HG03060 (cell line): ENCODE measurements around the gene FLRT3.

Experiments used
- ATAC-seq: cut with Tn5 transposase; IDR thresholded peaks from one replicate; pipeline ENCODE4 v1.9.1; 2021; ENCODE audit warnings: low read depth, moderate number of reproducible peaks; ENCODE audit not compliant: unreplicated experiment

FLRT3 gene

GRCh38 chr20:14337400-14338171, at the start of gene FLRT3:
Gene FLRT3 (minus strand): TSS chr20:14337612. CDS start chr20:14327506, 10,106 bp downstream.
- peak; percentile 86 for ATAC-seq

DNA sequence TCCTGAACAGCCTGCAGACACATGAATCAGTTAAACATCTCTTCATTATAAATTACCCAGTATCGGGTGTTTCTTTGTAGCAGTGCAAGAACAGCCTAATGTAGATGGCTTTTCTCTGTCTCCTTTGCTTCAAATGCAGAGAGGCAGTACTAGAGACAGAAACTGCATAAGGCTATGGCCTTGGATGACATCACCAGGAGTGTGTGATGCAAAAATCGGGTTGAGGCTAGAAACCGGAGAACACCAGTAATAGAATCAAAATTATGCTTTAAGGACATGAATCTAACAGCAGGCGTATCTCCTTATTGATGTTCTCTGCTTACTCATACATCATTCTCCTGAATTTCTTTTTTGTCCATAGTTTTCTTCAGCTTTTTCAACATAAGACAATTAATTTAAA, 49.3 kb upstream of the FLRT3 start:
- no peak for ATAC-seq

DNA sequence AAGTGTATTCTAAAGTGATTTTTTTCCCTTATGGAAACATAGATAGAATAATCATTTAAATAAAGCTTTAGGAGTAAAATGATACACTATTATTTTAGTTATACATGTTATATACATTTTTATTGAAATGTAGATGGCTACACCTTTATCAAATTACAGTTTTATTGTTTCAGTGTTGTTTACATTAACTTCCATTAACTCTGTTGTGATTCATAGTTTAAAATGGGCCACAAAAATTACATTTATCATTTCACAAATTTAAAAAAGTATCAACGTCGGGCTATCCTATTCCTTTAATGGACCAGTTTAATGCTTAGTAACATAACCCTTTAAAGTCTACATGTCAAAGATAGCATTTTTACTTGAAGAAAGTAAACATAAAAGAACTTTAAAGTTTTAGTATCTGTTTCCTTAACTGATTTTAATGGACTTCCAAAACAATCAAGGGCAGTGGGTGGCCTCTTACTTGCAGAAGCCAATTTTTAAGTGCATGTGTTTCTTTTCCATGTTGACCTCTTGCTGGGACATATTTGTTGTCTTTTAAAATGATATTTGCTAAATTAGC, 47.8 kb upstream of the FLRT3 start:
- ATAC-seq = no peak

DNA sequence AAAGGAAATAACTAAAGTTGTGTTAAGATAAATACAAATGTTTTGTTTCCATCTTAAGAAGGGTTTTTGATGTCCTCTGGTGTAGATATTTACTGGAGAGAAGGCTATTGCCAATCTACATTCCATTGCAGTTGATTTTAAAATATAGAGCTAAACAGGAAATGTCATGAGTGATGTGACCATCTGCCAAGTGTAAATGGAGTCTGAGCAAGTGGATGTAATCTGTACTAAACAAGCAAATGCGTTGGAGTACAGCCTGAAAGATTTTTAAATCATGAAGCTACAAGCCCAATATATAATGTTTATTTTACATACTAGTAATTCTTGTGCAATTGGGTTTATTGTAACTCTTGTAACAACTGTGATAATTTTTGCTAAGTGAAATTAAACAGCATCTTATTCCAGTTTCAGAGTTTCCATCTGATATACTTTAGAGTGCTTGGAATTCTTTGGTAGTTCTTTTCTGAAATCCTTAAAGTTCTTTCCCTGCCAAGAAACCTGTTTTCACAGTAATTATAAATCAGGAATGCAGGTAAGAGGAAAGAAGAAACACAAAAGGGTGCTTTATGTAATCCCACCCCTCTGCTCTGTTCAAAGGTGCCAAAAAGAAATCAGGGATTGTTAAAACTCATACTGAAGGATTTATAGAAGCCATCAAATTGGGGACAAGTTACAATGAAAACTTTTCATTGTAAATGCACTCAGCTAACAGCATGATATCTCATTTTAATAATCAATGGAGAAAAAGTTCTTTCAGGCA, 47.2 kb upstream of the FLRT3 start:
- no peak for ATAC-seq

- no peak for ATAC-seq
Measured at GRCh38 chr20:14383335-14383734, 45.9 kb upstream of the FLRT3 start.

DNA sequence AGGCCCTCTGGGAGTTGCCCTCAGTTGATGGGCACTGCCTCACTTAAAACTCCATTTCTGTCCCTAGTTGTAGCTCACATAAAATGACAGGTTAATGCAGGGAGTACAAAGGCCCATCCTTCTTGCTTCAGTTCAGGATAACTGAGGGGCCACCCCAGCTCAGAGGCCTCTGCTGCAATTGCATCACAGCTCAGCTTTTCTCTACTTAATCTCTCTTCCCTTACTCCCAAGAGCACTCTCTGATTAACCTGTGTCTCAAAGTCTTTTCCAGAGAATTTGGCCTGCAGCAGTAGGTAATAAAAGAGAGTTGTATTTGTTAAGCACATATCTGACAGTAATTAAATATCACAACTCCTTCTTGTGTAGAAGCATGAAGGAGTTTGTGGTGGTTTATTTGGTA, 40.9 kb upstream of the FLRT3 start:
- no peak for ATAC-seq

- no peak for ATAC-seq
Measured at GRCh38 chr20:14375416-14375985, 38.1 kb upstream of the FLRT3 start.

DNA sequence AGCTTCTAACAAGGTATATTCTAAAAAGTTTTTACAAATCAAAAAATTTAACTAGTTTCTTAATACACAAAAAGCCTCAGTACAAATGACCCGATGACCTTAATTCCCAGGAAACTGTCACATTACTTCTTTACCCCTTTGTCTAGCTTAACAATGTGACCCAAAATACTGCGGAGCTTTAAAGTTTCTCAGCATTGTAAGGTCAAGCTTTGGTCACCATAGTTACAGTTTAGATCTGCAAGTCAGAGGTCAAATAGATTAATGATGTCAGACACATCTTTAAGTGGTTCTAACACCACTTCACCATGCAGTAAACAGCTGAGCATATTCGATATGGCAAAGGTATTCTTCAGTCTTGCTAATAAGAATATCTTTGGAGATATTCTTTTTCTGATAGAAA, 36.8 kb upstream of the FLRT3 start:
- ATAC-seq = no peak

GRCh38 chr20:14361509-14362345, 24.3 kb upstream of the FLRT3 start:
- no peak for ATAC-seq

- no peak for ATAC-seq
Measured at GRCh38 chr20:14360416-14360815, 23.0 kb upstream of the FLRT3 start.

GRCh38 chr20:14355791-14356190, 18.4 kb upstream of the FLRT3 start:
- no peak for ATAC-seq

DNA sequence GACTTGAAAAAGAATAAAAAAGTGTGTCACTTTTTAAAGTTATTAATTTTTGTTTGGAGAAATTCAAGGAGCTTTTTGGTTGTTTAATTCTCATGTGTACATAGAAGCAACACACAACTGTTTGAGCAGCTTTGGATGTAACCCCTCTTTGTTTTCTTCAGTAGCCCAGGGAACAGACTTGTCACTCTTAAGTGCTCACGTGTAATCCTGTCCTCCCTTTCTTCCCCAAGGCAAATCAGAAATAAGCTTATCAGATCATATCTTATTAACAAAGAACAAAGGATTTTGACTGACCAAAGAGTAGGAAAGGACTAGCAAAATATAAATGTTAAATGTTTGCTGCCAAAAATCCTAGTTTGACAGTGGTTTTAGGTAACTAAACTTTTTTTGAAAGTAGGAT, 7.3 kb upstream of the FLRT3 start:
- ATAC-seq = no peak

DNA sequence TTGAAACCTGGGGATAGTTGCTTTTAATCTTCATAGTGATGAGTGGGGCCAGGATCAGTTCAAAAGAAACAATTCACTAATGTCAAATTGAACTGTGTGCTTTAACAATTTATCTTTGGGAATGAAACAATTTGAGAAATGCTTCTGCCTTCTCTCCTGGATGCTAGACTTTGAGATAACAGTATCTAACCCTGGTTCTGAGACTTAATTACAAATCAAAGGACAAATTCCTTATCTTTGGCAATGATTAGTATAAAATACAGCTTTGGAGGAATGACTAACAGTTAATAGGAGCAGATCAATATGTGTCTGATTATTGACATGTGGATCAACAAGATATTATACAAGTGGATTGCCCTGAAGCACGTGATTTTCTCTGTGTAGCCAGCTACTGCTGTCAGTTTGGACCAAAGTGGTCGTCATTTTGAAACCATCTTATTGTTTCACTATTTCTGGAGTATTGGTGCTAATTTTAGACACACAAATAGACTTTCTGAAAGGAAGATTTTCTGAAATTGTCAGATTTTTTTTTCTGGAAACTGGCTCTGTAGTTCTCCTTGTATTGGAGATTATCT, 6.2 kb upstream of the FLRT3 start:
- no peak for ATAC-seq

GRCh38 chr20:14342918-14343317, 5.5 kb upstream of the FLRT3 start:
- no peak for ATAC-seq

GRCh38 chr20:14341801-14342200, 4.4 kb upstream of the FLRT3 start:
- no peak for ATAC-seq

DNA sequence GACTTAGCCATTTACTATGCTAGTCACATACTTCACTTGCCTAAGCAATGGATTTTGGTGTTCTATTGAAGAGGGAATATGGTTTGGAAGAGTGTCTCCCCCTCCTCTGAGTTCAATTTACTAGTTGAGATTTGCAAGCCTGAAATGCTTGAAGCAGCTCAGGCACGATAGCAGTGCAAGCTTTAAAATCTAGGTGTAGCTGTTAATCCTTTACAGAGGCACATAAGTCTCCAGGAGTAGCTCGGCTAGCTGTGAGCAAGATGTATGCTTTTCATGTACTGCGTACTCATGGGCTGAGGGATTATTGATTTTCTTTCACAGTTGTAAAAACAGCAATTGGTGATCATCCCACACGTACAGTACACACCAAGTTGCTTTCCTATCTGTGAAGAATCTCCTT, 726 bp downstream of the FLRT3 start:
- no peak for ATAC-seq

DNA sequence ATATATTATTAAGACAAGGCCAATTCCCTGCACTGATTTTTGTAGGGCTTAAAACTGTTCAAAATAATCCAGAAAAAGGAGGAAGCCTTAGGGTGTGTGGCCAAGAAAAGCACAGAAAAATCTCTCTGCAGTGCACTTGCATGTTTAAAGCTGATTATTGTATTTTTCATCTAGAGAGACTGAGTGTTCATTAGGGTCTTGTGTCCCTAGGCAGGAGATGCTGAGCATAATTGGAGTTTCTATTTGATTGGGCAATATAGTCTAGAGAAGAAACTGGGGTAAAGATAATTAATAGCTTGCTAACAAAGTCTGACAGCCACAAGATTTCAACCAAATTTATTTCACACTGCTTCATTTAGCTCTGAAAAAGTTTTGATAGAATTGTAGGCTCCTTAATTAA, 2.4 kb downstream of the FLRT3 start:
- no peak for ATAC-seq

GRCh38 chr20:14334306-14334930, 3.0 kb downstream of the FLRT3 start:
- no peak for ATAC-seq

GRCh38 chr20:14333721-14334120, 3.7 kb downstream of the FLRT3 start:
- no peak for ATAC-seq

DNA sequence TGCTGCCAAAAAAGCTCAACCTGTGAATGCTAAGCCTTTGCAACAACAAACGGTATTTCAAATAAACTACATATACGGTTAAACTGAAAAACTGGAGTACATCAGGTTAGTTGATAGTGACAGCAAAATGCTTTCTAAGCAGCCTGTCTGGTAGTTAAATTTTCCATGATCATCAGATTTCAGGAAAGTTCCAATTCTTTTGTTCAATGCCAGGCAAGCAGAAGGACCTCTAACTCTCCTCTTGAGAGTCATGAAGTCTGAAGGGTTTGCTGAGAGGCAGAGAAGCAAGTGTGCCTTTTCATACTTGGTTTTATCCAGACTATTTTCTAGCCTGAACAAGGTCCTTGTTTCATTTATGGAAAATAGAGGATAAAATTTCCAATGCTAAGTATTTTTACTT, 4.5 kb downstream of the FLRT3 start:
- ATAC-seq = no peak
